NCI-H748 treated with DMSO at 0.1 percent for 48 hours (cell line): ENCODE data around the gene DCTD.

Source experiments
- DNase-seq: peaks from one replicate; lab custom pipeline; 2025; lab: John Stamatoyannopoulos, UW

The DCTD gene

GRCh38 chr4:182917182-182918043, at the start of gene DCTD:
Gene DCTD (minus strand): TSS chr4:182917386. CDS start chr4:182915568, 1,818 bp downstream.
- DNase-seq, result no peak

GRCh38 chr4:182960746-182961145, 43.6 kb upstream of the DCTD start:
- no peak for DNase-seq

- no peak for DNase-seq
Observed at GRCh38 chr4:182960228-182960627, 43.0 kb upstream of the DCTD start.

- no peak for DNase-seq
Observed at GRCh38 chr4:182955411-182955810, 38.2 kb upstream of the DCTD start.

- DNase-seq, result no peak
Observed at GRCh38 chr4:182944484-182945213, 27.5 kb upstream of the DCTD start.

GRCh38 chr4:182939680-182940079, 22.5 kb upstream of the DCTD start:
- no peak for DNase-seq

- DNase-seq, result peak; percentile 58
Observed at GRCh38 chr4:182938205-182938645, 21.0 kb upstream of the DCTD start.

- DNase-seq, result no peak
Observed at GRCh38 chr4:182937268-182938204, 20.4 kb upstream of the DCTD start.

GRCh38 chr4:182932651-182933050, 15.5 kb upstream of the DCTD start:
- no peak for DNase-seq

- no peak for DNase-seq
Observed at GRCh38 chr4:182931691-182932345, 14.6 kb upstream of the DCTD start.

GRCh38 chr4:182930889-182931288, 13.7 kb upstream of the DCTD start:
- DNase-seq, result no peak

- no peak for DNase-seq
Observed at GRCh38 chr4:182929296-182929695, 12.1 kb upstream of the DCTD start.

GRCh38 chr4:182928061-182928460, 10.9 kb upstream of the DCTD start:
- no peak for DNase-seq

GRCh38 chr4:182927505-182927904, 10.3 kb upstream of the DCTD start:
- DNase-seq, result no peak

- DNase-seq, result no peak
Observed at GRCh38 chr4:182925855-182926254, 8.7 kb upstream of the DCTD start.

GRCh38 chr4:182925298-182925757, 8.1 kb upstream of the DCTD start:
- DNase-seq, result peak; percentile 59

- no peak for DNase-seq
Observed at GRCh38 chr4:182924497-182924896, 7.3 kb upstream of the DCTD start.

GRCh38 chr4:182923796-182924340, 6.7 kb upstream of the DCTD start:
- no peak for DNase-seq

GRCh38 chr4:182923366-182923765, 6.2 kb upstream of the DCTD start:
- DNase-seq, result no peak

GRCh38 chr4:182922501-182923284, 5.5 kb upstream of the DCTD start:
- DNase-seq, result no peak
